GM21619 (cell line): ENCODE data around the gene TTC7B.

Experiments used
- ATAC-seq: cut with Tn5 transposase; IDR thresholded peaks from one replicate; pipeline ENCODE4 v1.9.1; 2021; ENCODE audit not compliant: unreplicated experiment

TTC7B gene

GRCh38 chr14:90551733-90552464 lies 264.3 kb downstream of the TTC7B start:
- no peak for ATAC-seq

GRCh38 chr14:90551070-90551704 lies 265.0 kb downstream of the TTC7B start:
- no peak for ATAC-seq

DNA sequence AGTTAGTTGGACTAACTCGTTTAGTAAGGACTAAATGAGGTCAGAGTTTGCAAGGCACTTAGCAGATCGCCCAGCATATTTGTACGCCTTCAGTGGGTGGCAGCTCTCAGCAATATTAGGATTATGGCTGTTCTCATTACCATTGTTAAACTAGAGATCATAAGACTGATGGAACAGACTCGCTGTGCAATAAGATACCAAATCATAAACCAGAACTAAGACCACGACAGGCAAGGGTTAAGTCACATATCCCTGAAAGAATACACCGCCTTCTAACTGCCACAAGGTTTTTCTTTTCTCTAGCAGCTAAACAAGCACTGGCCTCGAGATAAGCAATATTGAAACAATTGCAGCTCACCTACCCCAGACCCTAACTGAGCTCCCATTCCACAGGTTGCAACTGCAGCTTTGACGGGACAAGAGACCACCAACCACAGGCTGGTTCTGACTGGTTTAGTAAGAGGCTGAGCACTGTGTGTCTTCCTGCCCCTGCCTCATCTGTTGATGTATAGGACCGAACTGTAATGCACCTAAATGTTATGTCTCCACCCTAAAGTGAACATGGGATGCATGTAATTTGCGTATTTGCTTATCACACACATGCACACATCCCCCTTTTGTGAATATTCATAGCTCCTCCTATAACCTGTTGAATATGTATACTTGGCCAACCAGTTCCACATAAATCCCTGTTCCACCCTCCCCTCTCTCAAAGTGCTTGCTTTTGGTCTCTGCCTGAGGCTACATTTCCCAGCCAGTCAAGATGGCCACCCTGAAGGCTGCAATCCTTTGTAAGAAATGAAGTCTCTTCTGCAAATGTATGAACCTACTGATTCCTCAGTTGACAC lies 266.2 kb downstream of the TTC7B start:
- ATAC-seq, result no peak

- ATAC-seq, result no peak
Measured at GRCh38 chr14:90548455-90548854, 267.8 kb downstream of the TTC7B start.

GRCh38 chr14:90547968-90548367 lies 268.3 kb downstream of the TTC7B start:
- ATAC-seq, result no peak

DNA sequence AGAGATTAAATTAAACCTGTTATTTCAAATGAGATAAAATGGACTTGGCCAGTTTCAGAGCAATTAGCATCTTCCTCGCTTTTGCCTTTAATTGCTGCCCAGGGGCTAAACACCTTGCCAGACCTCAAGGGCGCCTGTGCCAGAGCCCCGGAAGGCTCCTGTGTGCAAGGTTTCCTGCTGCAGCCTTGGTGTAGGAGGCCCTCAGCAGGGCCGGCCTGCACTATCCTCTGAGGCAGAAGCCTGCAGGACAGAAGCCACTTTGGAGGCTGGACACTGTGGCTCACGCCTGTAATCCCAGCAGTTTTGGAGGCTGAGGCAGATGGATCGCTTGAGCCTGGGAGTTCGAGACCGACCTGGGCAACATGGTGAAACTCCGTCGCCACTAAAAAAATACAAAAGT lies 269.0 kb downstream of the TTC7B start:
- ATAC-seq, result no peak

DNA sequence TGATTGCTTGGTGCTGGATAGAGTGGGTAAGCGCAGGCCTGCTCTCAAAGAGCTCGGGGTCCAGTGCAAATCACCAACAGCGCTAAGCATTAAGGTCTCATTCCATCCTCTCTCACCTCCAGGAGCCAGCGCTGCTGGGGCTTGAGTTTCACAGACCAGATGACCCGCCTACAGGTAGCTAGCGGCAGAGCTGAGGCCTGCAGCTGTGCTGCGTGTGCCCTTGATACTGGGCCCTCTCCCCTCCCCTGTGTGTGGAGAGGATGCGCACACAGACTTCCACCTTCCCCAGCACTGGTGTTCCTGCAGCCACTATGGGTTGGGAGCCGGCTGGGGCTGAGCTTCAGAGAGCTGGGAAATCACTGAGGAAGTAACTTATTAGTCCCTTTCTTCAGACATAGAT lies 269.5 kb downstream of the TTC7B start:
- ATAC-seq, result no peak

DNA sequence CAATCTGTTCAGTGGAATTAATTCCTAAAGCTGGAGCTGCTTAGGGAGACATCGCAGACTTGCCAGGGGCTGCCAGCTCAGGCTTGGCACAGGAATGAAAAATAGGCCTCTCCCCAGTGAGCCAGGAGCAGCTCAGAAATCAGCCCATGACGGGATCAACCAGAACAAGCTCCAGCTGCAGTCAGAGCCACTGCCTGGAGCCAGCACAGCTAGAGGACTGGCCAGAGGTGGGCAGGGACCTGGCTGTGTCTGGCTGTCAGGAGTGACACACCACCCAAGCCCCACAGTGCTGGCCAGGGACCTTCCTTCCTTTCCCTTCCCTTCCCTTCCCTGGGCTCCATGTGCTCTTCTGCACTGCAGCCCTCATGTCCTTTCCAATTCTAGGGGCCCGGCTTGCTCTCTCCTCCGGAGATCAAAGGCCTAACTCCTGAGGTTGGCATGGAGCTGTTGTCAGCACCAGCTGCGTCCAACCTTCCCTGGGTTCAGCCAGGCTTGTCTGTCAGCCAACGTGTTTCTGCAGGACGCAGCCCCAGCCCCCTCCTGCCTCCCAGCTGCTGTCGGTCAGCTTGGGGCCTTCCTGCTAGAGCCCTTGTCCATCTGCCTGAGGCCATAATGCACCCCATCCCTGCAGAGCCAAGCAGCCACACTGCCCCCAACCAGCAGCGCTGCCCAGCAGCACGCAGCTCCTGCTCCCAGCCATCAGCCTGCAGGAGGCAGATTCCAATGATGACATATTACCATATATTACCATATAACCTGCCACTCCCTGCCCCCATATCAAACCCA lies 270.1 kb downstream of the TTC7B start:
- ATAC-seq, result no peak

DNA sequence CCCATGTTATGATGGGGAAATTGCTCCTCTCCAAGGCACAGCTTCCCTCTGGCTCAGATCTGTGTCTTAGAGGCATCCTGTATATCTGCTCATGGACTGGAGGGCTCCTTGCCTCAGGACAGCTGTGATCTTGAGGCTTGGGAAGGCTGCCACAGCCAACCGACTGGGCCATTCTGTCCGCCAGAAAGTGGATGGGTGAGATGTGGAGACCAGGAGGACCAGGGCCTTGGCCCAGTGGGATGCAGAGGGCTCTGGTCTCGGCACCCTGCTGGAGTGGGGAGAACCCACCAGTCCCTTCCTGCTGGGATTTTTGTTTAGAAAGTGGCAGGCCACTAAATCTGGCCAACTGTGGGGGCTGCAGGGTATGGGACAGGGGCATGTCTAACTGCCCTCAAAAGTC lies 270.8 kb downstream of the TTC7B start:
- no peak for ATAC-seq

- ATAC-seq, result no peak
Measured at GRCh38 chr14:90544971-90545370, 271.3 kb downstream of the TTC7B start.

DNA sequence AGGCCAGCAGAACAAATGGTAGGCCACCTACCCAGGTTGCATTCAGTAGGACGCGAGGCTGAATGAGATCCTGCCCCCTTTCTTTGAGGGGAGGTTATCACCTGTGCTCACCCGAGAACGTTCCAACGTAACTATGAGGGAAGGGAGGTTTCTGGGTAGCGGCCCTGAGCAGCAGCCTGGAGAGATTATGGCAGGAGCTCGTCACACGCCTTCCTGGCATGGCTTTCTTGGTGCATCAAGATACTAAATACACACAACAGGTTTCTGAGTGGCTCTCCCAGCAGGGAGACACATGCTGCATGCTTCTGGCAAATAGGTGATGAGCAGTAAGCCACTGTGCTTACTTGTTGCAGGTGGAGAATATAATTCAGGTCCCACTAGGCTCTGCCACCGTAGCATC lies 271.7 kb downstream of the TTC7B start:
- ATAC-seq, result no peak

DNA sequence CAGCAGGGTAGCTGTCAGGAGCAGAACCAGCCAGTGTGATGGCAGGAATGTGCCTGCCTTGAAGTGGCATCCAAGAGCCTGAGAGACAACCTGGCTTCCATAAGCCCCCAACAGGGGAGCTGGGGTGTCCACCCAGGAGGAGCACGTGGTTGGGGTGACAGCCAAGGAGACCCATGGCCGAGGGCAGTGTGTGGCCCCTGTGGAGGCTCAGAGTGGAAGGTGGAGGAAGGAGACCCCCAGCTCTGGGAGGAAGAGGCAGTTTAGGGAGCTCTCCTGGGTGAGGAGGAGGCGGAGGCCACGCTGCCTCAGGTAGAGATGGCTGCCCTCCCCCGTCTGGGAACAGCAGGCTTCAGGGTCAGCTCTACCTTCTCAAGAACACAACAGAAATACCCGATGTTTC lies 272.4 kb downstream of the TTC7B start:
- ATAC-seq, result no peak

DNA sequence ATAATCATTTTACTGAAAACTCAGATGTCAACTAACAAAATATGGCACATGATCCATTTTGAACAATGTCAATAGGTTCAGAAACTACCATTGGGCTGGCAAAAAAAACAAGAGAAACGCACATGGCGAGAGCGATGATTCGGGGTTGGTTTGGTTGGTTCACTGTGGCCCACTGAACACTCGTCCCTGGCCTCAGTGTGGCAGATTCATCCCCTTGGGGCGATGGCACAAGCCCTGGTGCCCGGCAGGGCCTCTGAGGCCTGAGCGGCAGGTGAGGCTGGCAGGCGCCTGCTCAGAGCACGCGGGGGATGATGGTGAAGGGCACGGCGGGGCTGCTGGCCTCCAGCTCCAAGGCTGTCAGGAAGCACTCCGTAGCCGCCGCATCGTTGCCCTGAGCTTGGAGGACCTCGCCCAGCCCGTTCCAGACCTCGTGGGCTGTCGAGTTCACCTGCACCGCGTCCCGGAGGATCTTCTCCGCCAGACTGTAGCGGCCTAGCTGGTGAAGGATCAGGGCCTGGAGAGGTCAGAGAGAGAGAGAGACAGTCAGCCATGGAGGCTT lies 275.1 kb downstream of the TTC7B start:
- no peak for ATAC-seq

DNA sequence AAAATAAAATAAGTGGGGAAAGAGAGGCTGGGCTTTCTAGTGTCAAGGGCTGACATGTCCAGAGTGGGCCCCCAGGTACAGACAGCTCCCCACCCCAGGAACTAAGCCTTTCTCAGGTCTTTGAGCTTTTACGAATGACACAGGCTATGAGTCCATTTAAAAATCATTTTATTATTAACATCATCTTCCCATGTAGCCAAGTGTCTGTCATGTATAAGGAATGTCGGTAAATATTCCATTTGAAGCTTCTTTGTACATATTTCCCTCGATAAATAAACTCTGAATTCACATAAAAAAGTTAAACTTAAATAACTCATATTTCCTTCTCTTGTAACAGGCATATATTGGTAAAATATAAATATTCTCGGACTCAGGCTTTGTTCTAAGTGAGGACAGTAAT lies 275.8 kb downstream of the TTC7B start:
- ATAC-seq, result no peak

DNA sequence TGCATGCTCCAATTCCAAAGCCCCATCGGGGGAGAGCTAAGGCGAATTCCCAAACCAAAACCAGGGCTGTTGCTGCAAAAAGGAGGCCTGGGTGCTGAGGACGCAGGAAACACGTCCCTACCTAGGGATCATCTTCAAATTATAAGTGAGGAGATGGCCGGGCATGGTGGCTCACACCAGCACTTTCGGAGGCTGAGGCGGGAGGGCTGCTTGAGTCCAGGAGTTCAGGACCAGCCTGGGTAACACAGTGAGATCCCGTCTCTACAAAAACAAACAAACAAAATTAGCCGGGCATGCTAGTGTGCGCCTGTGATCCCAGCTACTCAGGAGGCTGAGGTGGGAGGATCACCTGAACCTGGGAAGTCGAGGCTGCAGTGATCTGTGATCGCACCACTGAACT lies 276.2 kb downstream of the TTC7B start:
- ATAC-seq, result no peak

DNA sequence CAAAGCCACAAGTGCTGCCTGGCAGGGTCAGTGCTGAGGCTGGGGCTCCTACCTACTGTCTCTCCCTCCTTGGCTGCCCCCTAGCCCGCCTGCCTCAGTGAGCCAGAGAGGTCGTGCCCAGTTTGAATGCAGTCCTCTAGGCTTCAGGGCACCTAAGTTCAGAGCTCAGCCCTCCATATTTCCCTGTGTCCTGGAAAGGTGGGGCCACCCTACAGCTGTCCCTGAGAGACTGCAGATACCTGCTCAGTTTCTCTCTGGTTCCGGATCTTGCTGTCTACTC lies 276.8 kb downstream of the TTC7B start:
- ATAC-seq, result no peak

- ATAC-seq, result no peak
Measured at GRCh38 chr14:90538716-90539495, 277.3 kb downstream of the TTC7B start.

- ATAC-seq, result no peak
Measured at GRCh38 chr14:90538095-90538494, 278.1 kb downstream of the TTC7B start.

DNA sequence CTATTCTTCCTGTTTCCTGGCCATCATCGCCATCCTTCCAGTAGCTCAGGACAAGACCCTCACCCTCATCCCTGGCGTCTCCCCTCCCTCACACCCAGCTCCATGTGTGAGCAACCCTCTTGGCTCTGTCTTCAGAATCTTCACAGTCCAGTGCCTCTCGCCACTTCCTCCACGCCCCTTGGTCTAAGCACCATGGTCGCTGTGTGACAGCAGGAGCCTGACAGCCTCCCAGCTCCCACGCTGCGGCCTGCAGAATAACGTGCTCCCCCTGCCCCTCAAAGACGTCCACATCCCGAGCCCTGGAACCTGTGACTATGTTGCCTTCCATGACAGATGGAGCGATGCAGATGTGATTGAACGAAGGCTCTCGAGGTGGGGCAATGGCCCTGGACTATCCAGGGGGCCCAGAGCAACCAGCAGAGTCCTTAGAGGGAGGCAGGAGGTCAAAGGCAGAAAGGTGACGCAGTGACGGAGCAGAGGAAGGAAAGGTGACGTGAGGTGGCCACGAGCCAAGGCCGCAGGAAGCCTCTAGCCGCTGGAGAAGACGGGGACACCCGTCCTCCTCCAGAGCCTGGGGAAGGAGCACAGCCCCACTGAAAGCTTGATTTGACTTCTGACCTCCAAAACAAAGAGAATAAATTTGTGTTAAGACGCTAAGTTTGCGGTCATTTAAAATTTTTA lies 279.6 kb downstream of the TTC7B start:
- no peak for ATAC-seq

GRCh38 chr14:90536092-90536491 lies 280.1 kb downstream of the TTC7B start:
- no peak for ATAC-seq
